SU-DHL-6 (cell line): Measurements from ENCODE around the gene TP73.

Experiments
- CTCF ChIP-seq: fragments of 200-600 bp; sonication (generic); IDR thresholded peaks from one replicate; pipeline ENCODE4 v1.5.1; 2017; ENCODE audit warnings: antibody characterized with exemption, mild to moderate bottlenecking, low read length, moderate library complexity; ENCODE audit not compliant: insufficient read depth, poor library complexity, severe bottlenecking
- EZH2phosphoT487 ChIP-seq: fragments of 200-600 bp; sonication (generic), shearing (Covaris generic); conservative IDR thresholded peaks from 2 replicates; pipeline ENCODE4 v1.6.1; 2018; ENCODE audit warnings: mild to moderate bottlenecking, antibody characterized with exemption, low read length, moderate library complexity, mixed read lengths

- TF ChIP-seq CTCF, result no peak
- no peak for TF ChIP-seq EZH2phosphoT487
Measured at GRCh38 chr1:3626025-3626424, 26.3 kb upstream of the TP73 start.
